Breast epithelium (tissue), 4 donors: ENCODE measurements around the gene MTNR1A. TPM values are rescaled to one million over a fixed set of nuclear protein-coding genes. Genes with fewer than 3 reads are reported as not detected.

Source experiments
- DNase-seq, 2 donors: peaks; one replicate each; pipeline ENCODE4 v3.0.0-alpha.2; 2019; ENCODE audit warnings: low spot score in 2 of 2
- H3K27ac ChIP-seq, 2 donors: fragments of 200-600 bp; sonication (generic) in 1 of 2; one replicate each; pipeline ENCODE4 v1.5.1; 2016 to 2019; ENCODE audit warnings: mild to moderate bottlenecking in 1 of 2
- H3K27me3 ChIP-seq, 2 donors: fragments of 200-600 bp; sonication (generic) in 1 of 2; one replicate each; pipeline versions ENCODE4 v1.5.1 to v1.6.0; 2017 to 2019; ENCODE audit warnings: control low read depth in 1 of 2, mild to moderate bottlenecking in 1 of 2
- H3K36me3 ChIP-seq: fragments of 200-600 bp; one replicate; pipeline ENCODE4 v1.5.1; 2019
- H3K4me1 ChIP-seq, 2 donors: fragments of 200-600 bp; sonication (generic); one replicate each; pipeline ENCODE4 v1.5.1; 2016 to 2019; ENCODE audit warnings: control low read depth in 1 of 2
- H3K4me3 ChIP-seq, 3 donors: fragments of 200-600 bp; sonication (generic); 1 replicate in 2 of 3; 2 replicates in 1 of 3; pipeline ENCODE4 v1.5.1; 2016 to 2019; ENCODE audit warnings: mild to moderate bottlenecking in 3 of 3, moderate library complexity in 2 of 3
- H3K9me3 ChIP-seq, 2 donors: fragments of 200-600 bp; sonication (generic) in 1 of 2; one replicate each; pipeline ENCODE4 v1.5.1; 2016 to 2019; ENCODE audit warnings: control low read depth in 1 of 2
- POLR2A ChIP-seq: fragments of 450-650 bp; IDR thresholded peaks from one replicate; pipeline ENCODE4 v1.6.1; 2016; ENCODE audit warnings: antibody characterized with exemption, mild to moderate bottlenecking, moderate library complexity
- POLR2AphosphoS5 ChIP-seq, 3 donors: sonication (generic); formaldehyde crosslinking; IDR thresholded peaks; one replicate each; pipeline ENCODE4 v1.6.1; 2017; ENCODE audit warnings: antibody characterized with exemption in 3 of 3
- intact Hi-C: fragments of 100-400 bp; cut with DNase I; formaldehyde crosslinking; loops from one replicate; pipeline ENCODE4 v1.15.1; 2023; ENCODE audit warnings: low total_unique reads
- total RNA-seq, 3 donors: library from RNA; depleted of rRNA; stranded (reverse); fragments of >200 nt; gene quantifications; one replicate each; pipeline ENCODE4 v1.1.0, GENCODE V29; 2016
- TF ChIP-seq, protein P1 (sequence below), 3 donors: fragments of 450-650 bp; IDR thresholded peaks; one replicate each; pipeline ENCODE4 v1.5.1; 2016 to 2017; ENCODE audit warnings: antibody characterized with exemption in 3 of 3, mild to moderate bottlenecking in 3 of 3, moderate library complexity in 3 of 3

MTNR1A gene
- total RNA-seq, 3 donors from 2014 or later: not detected

DNA sequence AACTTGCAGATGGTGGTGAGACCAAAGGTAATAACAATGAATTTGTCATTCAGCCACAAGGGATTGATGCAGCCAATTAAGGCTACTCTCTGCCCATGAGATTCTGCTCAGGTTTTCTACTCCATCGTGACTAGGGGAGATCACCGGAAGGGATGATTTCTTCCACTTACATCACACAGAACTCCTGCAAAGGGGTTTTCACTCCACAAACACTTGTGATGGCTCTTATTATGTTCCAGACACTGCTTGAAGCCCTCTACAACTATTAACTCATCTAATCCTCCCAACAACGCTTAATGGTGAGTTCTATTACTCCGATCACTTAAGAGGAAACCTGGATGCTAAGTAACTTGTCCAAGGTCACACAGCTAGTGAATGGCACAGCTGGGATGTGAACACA, 55.9 kb downstream of the MTNR1A start:
- Histone ChIP-seq H3K36me3 (no peaks in the 10 kb centered on the region), H3K27ac (no peak overlapping the region), H3K4me1 (no peaks in the 10 kb centered on the region), H3K9me3 (peaks cover 0 to 1% of the 10 kb centered on the region in 2 donors), H3K27me3 (no peaks in the 10 kb centered on the region), H3K4me3 (no peak overlapping the region)
- no peak for DNase-seq
- intact Hi-C loops: no loop called here
- TF ChIP-seq POLR2AphosphoS5 (IDR thresholded peaks at IDR 0.05): no peak
- TF ChIP-seq, protein P1, sequence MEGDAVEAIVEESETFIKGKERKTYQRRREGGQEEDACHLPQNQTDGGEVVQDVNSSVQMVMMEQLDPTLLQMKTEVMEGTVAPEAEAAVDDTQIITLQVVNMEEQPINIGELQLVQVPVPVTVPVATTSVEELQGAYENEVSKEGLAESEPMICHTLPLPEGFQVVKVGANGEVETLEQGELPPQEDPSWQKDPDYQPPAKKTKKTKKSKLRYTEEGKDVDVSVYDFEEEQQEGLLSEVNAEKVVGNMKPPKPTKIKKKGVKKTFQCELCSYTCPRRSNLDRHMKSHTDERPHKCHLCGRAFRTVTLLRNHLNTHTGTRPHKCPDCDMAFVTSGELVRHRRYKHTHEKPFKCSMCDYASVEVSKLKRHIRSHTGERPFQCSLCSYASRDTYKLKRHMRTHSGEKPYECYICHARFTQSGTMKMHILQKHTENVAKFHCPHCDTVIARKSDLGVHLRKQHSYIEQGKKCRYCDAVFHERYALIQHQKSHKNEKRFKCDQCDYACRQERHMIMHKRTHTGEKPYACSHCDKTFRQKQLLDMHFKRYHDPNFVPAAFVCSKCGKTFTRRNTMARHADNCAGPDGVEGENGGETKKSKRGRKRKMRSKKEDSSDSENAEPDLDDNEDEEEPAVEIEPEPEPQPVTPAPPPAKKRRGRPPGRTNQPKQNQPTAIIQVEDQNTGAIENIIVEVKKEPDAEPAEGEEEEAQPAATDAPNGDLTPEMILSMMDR (IDR thresholded peaks at IDR 0.05): no peak
- no peak for TF ChIP-seq POLR2A

DNA sequence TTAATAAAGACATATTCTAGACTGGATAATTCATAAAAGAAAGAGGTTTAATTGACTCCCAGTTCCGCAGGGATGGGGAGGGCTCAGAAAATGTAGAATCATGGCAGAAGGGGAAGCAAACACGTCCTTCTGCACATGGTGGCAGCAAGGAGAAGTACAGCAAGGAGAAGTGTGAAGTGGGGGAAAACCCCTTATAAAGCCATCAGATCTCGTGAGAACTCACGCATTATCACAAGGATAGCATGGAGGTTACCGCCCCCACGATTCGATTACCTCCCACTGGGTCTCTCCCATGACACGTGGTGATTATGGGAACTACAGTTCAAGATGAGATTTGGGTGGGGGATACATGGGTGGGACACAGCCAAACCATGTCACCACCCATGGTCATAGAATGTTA, 58.3 kb downstream of the MTNR1A start:
- Histone ChIP-seq H3K27ac (no peak overlapping the region), H3K4me1 (no peaks in the 10 kb centered on the region), H3K27me3 (no peaks in the 10 kb centered on the region), H3K4me3 (no peak overlapping the region), H3K36me3 (no peaks in the 10 kb centered on the region), H3K9me3 (peaks cover 0 to 13% of the 10 kb centered on the region in 2 donors)
- no peak for DNase-seq
- TF ChIP-seq, protein P1 (IDR thresholded peaks at IDR 0.05): no peak
- no peak for TF ChIP-seq POLR2A
- no peak for TF ChIP-seq POLR2AphosphoS5 (IDR thresholded peaks at IDR 0.05)
- intact Hi-C loops: no loop called here

DNA sequence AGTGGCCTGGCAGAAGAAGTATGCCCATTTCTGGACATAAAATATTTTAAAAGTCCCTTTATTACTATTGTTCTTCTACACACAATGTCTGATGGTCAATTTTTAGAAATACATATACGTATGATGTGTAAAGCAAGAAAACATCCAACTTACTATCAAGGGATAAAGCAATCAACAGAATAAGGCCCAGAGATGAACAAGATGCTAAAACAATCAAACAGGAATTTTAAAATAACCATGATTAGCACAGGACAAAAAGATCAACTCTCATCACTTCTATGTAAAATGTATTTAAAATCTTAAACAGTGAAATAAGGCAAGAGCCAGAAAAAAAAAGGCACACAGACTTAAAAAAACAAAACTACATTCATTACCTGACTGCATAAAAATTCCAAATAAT, 60.9 kb downstream of the MTNR1A start:
- H3K36me3 ChIP-seq: no peaks in the 10 kb centered on the region
- no peaks in the 10 kb centered on the region for H3K4me1 ChIP-seq
- H3K27ac ChIP-seq: no peak overlapping the region
- no peak overlapping the region for H3K4me3 ChIP-seq
- H3K9me3 ChIP-seq: peaks cover 0 to 13% of the 10 kb centered on the region in 2 donors
- no peaks in the 10 kb centered on the region for H3K27me3 ChIP-seq
- TF ChIP-seq, protein P1 (IDR thresholded peaks at IDR 0.05): no peak
- TF ChIP-seq POLR2AphosphoS5 (IDR thresholded peaks at IDR 0.05) (no peak), POLR2A (no peak)
- intact Hi-C loops: no loop called here
- DNase-seq: no peak

DNA sequence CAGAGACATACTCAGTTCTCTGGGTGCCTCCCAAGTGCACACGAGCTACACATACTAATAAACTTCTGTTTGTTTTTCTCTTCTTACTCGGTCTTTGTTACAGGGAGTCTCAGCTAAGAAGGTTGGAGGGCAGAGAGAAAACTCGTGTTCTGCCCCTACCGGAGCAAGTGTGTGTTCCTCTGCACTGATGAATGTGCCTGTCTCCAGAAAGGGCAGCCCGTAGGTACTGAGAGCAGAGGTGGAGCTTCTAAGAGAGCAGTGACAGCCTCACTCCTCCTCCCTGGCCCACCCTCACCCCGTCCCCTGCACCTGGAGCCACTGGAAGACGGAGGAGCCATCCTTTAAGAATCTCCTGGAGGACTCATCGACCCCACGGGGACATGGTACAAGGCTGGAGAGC, 67.6 kb downstream of the MTNR1A start:
- TF ChIP-seq, protein P1 (IDR thresholded peaks at IDR 0.05): no peak
- no peak for TF ChIP-seq POLR2AphosphoS5 (IDR thresholded peaks at IDR 0.05)
- no peak overlapping the region for H3K4me3 ChIP-seq
- intact Hi-C loops: no loop called here
- no peaks in the 10 kb centered on the region for H3K9me3 ChIP-seq
- H3K4me1 ChIP-seq: no peaks in the 10 kb centered on the region
- no peaks in the 10 kb centered on the region for H3K36me3 ChIP-seq
- H3K27ac ChIP-seq: no peak overlapping the region
- DNase-seq: no peak
- H3K27me3 ChIP-seq: no peaks in the 10 kb centered on the region

DNA sequence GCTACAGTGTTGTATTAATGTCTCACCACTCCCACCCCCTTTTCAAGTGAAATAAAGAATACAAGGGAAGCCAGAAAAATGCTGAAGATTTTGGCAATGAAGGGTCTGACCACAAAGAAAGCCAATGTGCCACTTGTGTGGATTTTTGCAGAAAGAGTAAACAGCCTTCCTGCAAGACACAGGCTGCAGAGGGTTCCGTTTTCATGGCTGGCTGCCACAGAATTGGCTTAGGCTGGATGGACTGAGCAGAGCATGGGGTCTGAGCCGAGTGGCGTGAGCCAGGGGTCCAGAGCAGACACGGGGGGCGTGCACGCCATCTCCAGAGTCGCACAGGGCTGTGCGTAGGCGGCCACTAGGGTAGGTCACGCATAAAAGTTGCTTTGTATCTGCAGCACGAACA, 69.2 kb downstream of the MTNR1A start:
- TF ChIP-seq POLR2AphosphoS5 (IDR thresholded peaks at IDR 0.05) (no peak), POLR2A (no peak)
- TF ChIP-seq, protein P1 (IDR thresholded peaks at IDR 0.05): no peak
- Histone ChIP-seq H3K36me3 (no peaks in the 10 kb centered on the region), H3K4me1 (no peaks in the 10 kb centered on the region), H3K27ac (no peak overlapping the region), H3K27me3 (no peaks in the 10 kb centered on the region), H3K9me3 (no peaks in the 10 kb centered on the region), H3K4me3 (peak overlapping the region; percentile 4 to 64 (median 43))
- no peak for DNase-seq
- intact Hi-C loops: no loop called here
